Measurements from ENCODE around the gene PEX1.
"Not testable (repeated sequence)": the region's sequence is repeated elsewhere in the genome, so short reads cannot be mapped to it uniquely, and the experiment has no call there.

Gene PEX1

DNA sequence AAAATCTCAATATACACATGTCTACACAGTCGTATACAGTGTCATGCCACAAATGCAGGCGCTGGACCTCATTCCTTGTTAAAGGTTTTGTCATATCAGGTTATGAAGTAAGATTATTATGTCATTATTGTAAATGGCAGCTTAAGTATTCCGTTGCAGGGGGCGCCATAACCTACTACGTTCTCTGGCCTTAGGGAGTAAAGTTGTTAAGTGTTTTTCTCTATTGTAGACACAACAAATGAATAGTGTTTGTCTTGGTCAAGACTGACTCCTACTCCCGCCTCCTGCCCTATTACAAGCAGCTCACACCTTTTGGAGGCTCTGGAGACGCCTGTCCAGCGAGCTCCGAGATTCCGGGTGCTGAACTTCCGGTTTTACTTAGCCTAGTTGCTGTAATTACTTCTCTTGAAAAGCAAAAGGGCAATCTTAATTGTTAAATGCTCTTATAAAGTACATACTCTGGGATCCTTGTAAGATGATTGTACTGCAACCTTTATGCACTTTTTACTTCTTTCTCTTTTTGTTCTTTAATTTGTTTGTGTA lies 80.0 kb downstream of the PEX1 start:
- TF ChIP-seq, protein P1, sequence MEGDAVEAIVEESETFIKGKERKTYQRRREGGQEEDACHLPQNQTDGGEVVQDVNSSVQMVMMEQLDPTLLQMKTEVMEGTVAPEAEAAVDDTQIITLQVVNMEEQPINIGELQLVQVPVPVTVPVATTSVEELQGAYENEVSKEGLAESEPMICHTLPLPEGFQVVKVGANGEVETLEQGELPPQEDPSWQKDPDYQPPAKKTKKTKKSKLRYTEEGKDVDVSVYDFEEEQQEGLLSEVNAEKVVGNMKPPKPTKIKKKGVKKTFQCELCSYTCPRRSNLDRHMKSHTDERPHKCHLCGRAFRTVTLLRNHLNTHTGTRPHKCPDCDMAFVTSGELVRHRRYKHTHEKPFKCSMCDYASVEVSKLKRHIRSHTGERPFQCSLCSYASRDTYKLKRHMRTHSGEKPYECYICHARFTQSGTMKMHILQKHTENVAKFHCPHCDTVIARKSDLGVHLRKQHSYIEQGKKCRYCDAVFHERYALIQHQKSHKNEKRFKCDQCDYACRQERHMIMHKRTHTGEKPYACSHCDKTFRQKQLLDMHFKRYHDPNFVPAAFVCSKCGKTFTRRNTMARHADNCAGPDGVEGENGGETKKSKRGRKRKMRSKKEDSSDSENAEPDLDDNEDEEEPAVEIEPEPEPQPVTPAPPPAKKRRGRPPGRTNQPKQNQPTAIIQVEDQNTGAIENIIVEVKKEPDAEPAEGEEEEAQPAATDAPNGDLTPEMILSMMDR (conservative IDR thresholded peaks at IDR 0.05) = peak; percentile 56
- H3K27ac ChIP-seq = peak overlapping the region; percentile 98

GRCh38 chr7:92447345-92448204 lies 80.7 kb downstream of the PEX1 start, which contains the start of gene GATAD1:
TSS of gene GATAD1 (plus strand) at chr7:92447482. CDS start at chr7:92447730, 248 bp downstream.
- H3K27ac ChIP-seq = peak within 1 kb of the TSS; percentile 98
- TF ChIP-seq, protein P1 (conservative IDR thresholded peaks at IDR 0.05) = peak; percentile 93

GRCh38 chr7:92446869-92447344 lies 81.4 kb downstream of the PEX1 start:
- H3K27ac ChIP-seq = peak overlapping the region; percentile 98
- TF ChIP-seq, protein P1 (conservative IDR thresholded peaks at IDR 0.05) = no peak

GRCh38 chr7:92442720-92443119 lies 85.6 kb downstream of the PEX1 start:
- not testable (repeated sequence) for H3K27ac ChIP-seq

DNA sequence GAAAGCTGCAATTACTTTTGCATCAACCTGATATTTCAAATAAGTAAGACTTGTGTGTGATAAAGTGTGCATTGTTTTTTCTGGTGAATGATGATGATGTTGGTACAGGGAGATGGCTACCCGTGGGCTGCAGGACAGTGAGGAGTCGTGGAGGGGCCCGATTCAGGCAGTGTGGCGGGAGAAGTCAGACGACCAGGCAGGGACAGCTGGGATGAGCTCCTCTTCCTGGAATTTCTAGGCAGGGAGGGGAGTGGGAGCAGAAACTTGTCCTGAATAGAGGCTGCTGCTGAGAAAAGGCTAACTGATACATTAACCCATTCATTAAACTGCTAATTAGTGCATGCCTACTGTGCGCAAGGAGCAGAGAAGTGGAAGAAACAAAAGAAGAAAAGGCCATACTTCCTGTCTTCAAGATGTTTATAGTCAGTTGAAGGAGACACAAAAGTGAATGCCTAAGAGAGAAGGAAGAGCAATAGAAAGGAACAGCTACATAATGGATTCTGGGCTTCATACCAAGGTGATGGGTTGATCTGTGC lies 90.3 kb downstream of the PEX1 start:
- TF ChIP-seq, protein P1 (conservative IDR thresholded peaks at IDR 0.05) = no peak
- no peak overlapping the region for H3K27ac ChIP-seq
